ENCODE measurements around the gene GOLGA6D.
"Not testable (repeated sequence)": the region's sequence is repeated elsewhere in the genome, so short reads cannot be mapped to it uniquely, and the experiment has no call there.

DNA sequence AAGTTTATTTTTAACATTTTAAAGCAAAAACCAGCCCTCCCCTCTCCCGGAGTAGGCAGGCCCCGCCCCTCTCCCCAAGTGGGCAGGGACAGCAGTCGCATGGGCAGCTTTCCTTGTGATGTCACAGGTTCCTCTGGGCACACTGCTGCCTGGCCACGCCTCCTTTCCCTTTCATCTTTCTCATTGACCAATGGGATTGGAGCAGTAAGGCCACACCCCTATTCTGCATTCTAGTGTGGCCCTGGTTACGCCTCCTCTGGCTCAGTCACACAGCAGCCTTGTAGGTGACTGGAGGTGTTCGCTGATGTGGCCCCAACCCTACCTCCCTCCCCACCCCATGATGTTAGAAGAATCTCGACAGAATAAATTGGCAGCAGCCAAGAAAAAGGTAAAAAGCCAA is at the start of gene GOLGA6D:
- TF ChIP-seq, protein P1, sequence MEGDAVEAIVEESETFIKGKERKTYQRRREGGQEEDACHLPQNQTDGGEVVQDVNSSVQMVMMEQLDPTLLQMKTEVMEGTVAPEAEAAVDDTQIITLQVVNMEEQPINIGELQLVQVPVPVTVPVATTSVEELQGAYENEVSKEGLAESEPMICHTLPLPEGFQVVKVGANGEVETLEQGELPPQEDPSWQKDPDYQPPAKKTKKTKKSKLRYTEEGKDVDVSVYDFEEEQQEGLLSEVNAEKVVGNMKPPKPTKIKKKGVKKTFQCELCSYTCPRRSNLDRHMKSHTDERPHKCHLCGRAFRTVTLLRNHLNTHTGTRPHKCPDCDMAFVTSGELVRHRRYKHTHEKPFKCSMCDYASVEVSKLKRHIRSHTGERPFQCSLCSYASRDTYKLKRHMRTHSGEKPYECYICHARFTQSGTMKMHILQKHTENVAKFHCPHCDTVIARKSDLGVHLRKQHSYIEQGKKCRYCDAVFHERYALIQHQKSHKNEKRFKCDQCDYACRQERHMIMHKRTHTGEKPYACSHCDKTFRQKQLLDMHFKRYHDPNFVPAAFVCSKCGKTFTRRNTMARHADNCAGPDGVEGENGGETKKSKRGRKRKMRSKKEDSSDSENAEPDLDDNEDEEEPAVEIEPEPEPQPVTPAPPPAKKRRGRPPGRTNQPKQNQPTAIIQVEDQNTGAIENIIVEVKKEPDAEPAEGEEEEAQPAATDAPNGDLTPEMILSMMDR (IDR thresholded peaks at IDR 0.05), result not testable (repeated sequence)
- not testable (repeated sequence) for TF ChIP-seq POLR2A (IDR thresholded peaks at IDR 0.05)

Data from right lobe of liver (tissue), 4 donors.